Measurements from ENCODE around the gene NPL.

NPL gene

DNA sequence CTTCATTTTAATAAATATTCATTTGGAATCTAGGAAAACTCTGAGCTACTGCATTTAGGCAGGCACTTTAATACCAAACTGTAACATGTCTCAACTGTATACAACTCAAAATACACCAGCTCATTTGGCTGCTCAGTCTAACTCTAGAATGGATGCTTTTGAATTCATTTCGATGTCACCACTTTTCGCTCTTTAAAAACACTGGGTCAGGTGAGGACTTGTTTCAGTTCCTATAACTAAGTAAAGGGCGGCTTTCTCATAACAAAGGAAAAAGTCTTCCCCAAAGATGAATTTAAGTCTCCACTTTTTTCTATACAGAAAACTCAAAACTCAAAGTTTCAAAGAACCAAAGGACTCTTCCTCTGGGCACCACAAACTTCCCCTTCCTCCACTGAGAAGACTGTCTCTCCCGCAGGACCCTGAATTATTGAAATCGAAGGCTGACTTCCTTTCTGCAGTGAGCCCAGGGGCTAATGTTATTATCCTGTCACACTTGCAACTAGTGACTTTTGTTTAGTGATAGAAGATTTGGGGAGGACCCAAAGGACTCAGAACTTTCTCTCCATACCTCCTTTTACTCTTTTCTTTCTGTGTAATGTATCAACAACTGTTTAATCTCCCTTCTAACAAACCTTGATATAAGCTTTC is 39.8 kb downstream of the NPL start (continued):
- TF ChIP-seq TOX (CRISPR knock-in tag; IDR thresholded peaks at IDR 0.05; ENCODE audit: borderline replicate concordance): no peak

DNA sequence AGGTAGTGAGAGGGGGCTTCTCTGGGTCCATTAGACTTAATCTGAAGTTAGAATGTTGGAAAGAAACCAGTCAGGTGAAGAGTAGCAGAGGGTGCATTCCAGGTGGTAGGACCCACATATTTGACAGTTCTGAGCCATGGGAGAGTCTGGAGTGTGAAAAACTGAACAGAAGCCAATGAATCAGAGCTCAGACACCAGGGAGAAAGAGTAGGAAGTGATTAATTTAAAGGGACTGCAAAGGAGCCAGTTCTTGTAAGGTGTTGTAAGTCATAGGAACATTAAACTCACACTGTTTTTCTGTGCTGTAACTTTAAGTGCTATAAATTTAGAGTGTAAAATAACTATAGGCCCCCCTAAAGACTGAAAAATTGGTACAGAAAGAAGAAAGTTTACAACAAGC is 43.7 kb downstream of the NPL start:
- ATAC-seq: no peak; the same call in 2 of the 3 replicates
- TF ChIP-seq RARB (CRISPR knock-in tag; IDR thresholded peaks at IDR 0.05) (no peak), CSDC2 (CRISPR knock-in tag; IDR thresholded peaks at IDR 0.05) (no peak), GLIS3 (CRISPR knock-in tag; IDR thresholded peaks at IDR 0.05) (no peak), ZNF565 (CRISPR knock-in tag; conservative IDR thresholded peaks at IDR 0.05; ENCODE audit: low read depth) (no peak), ZNF8 (CRISPR knock-in tag; IDR thresholded peaks at IDR 0.05) (no peak), ZFP30 (CRISPR knock-in tag; IDR thresholded peaks at IDR 0.05) (no peak), PATZ1 (CRISPR knock-in tag; IDR thresholded peaks at IDR 0.05; ENCODE audit: borderline replicate concordance) (no peak), ZNF70 (CRISPR knock-in tag; IDR thresholded peaks at IDR 0.05) (no peak), SNAI2 (CRISPR knock-in tag; IDR thresholded peaks at IDR 0.05) (no peak), CREB5 (CRISPR knock-in tag; IDR thresholded peaks at IDR 0.05; ENCODE audit: low read depth) (no peak), ZFP3 (CRISPR knock-in tag; IDR thresholded peaks at IDR 0.05) (no peak), OSR1 (CRISPR knock-in tag; IDR thresholded peaks at IDR 0.05) (no peak), ISL1 (CRISPR knock-in tag; IDR thresholded peaks at IDR 0.05) (no peak), PPARA (CRISPR knock-in tag; IDR thresholded peaks at IDR 0.05; ENCODE audit: borderline replicate concordance) (no peak), ARNTL (CRISPR knock-in tag; IDR thresholded peaks at IDR 0.05; ENCODE audit: borderline replicate concordance, low read depth) (no peak), BACH2 (CRISPR knock-in tag; IDR thresholded peaks at IDR 0.05; ENCODE audit: borderline replicate concordance) (no peak), TOX (CRISPR knock-in tag; IDR thresholded peaks at IDR 0.05; ENCODE audit: borderline replicate concordance) (no peak)
- TF ChIP-seq, protein P1, sequence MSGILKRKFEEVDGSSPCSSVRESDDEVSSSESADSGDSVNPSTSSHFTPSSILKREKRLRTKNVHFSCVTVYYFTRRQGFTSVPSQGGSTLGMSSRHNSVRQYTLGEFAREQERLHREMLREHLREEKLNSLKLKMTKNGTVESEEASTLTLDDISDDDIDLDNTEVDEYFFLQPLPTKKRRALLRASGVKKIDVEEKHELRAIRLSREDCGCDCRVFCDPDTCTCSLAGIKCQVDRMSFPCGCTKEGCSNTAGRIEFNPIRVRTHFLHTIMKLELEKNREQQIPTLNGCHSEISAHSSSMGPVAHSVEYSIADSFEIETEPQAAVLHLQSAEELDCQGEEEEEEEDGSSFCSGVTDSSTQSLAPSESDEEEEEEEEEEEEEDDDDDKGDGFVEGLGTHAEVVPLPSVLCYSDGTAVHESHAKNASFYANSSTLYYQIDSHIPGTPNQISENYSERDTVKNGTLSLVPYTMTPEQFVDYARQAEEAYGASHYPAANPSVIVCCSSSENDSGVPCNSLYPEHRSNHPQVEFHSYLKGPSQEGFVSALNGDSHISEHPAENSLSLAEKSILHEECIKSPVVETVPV (CRISPR knock-in tag; IDR thresholded peaks at IDR 0.05): no peak
- TF ChIP-seq, protein P2, sequence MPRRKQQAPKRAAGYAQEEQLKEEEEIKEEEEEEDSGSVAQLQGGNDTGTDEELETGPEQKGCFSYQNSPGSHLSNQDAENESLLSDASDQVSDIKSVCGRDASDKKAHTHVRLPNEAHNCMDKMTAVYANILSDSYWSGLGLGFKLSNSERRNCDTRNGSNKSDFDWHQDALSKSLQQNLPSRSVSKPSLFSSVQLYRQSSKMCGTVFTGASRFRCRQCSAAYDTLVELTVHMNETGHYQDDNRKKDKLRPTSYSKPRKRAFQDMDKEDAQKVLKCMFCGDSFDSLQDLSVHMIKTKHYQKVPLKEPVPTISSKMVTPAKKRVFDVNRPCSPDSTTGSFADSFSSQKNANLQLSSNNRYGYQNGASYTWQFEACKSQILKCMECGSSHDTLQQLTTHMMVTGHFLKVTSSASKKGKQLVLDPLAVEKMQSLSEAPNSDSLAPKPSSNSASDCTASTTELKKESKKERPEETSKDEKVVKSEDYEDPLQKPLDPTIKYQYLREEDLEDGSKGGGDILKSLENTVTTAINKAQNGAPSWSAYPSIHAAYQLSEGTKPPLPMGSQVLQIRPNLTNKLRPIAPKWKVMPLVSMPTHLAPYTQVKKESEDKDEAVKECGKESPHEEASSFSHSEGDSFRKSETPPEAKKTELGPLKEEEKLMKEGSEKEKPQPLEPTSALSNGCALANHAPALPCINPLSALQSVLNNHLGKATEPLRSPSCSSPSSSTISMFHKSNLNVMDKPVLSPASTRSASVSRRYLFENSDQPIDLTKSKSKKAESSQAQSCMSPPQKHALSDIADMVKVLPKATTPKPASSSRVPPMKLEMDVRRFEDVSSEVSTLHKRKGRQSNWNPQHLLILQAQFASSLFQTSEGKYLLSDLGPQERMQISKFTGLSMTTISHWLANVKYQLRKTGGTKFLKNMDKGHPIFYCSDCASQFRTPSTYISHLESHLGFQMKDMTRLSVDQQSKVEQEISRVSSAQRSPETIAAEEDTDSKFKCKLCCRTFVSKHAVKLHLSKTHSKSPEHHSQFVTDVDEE (CRISPR knock-in tag; IDR thresholded peaks at IDR 0.05): no peak
- TF ChIP-seq, protein P3, sequence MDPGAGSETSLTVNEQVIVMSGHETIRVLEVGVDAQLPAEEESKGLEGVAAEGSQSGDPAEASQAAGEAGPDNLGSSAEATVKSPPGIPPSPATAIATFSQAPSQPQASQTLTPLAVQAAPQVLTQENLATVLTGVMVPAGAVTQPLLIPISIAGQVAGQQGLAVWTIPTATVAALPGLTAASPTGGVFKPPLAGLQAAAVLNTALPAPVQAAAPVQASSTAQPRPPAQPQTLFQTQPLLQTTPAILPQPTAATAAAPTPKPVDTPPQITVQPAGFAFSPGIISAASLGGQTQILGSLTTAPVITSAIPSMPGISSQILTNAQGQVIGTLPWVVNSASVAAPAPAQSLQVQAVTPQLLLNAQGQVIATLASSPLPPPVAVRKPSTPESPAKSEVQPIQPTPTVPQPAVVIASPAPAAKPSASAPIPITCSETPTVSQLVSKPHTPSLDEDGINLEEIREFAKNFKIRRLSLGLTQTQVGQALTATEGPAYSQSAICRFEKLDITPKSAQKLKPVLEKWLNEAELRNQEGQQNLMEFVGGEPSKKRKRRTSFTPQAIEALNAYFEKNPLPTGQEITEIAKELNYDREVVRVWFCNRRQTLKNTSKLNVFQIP (CRISPR knock-in tag; IDR thresholded peaks at IDR 0.05; ENCODE audit: borderline replicate concordance, low read depth): no peak

DNA sequence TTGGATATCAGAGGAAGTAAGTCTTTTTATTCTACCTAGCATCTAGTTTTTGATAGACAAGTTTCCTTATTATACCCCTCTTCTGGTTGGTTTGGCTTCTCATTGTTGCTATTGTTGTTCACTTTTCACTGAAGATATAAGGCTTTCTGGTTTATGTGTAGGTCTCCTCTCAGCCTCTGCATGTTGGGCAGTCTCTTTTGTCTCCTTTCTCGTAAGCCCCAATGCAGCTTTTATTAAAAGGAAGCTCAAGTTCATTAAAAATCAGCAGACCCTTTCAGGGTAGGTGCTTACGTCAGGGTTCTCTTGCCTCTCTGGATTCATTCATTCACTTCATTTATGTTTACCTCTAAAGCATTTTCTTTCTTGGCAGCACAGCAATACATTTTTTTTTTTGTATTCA is 44.8 kb downstream of the NPL start:
- ATAC-seq: no peak
- TF ChIP-seq TOX (CRISPR knock-in tag; IDR thresholded peaks at IDR 0.05; ENCODE audit: borderline replicate concordance) (no peak), ARNTL (CRISPR knock-in tag; IDR thresholded peaks at IDR 0.05; ENCODE audit: borderline replicate concordance, low read depth) (no peak), CSDC2 (CRISPR knock-in tag; IDR thresholded peaks at IDR 0.05) (no peak), ISL1 (CRISPR knock-in tag; IDR thresholded peaks at IDR 0.05) (no peak), ZFP30 (CRISPR knock-in tag; IDR thresholded peaks at IDR 0.05) (no peak), RARB (CRISPR knock-in tag; IDR thresholded peaks at IDR 0.05) (no peak)
- TF ChIP-seq, protein P2 (CRISPR knock-in tag; IDR thresholded peaks at IDR 0.05): no peak
- TF ChIP-seq, protein P1 (CRISPR knock-in tag; IDR thresholded peaks at IDR 0.05): no peak
